ENCODE data around the gene HECTD4.
"Not testable (repeated sequence)": the region's sequence is repeated elsewhere in the genome, so short reads cannot be mapped to it uniquely, and the experiment has no call there.

HECTD4 gene

GRCh38 chr12:112406519-112407488 lies 24.6 kb upstream of the HECTD4 start:
- DNase-seq (ENCODE audit: low read depth in 1 of 2, low spot score in 1 of 2), result no peak

GRCh38 chr12:112401903-112402498 lies 19.8 kb upstream of the HECTD4 start:
- no peak for DNase-seq (ENCODE audit: low read depth in 1 of 2, low spot score in 1 of 2)

- no peak for DNase-seq (ENCODE audit: low read depth in 1 of 2, low spot score in 1 of 2)
These were observed 18.8 kb upstream of the HECTD4 start for GRCh38 chr12:112401054-112401453.

- DNase-seq (ENCODE audit: low read depth in 1 of 2, low spot score in 1 of 2), result no peak
These were observed 11.1 kb upstream of the HECTD4 start for GRCh38 chr12:112393328-112393727.

- DNase-seq (ENCODE audit: low read depth in 1 of 2, low spot score in 1 of 2), result not testable (repeated sequence)
These were observed 7.9 kb upstream of the HECTD4 start for GRCh38 chr12:112389922-112390654.

- DNase-seq (ENCODE audit: low read depth in 1 of 2, low spot score in 1 of 2), result no peak
These were observed 7.0 kb upstream of the HECTD4 start for GRCh38 chr12:112389228-112389627.

GRCh38 chr12:112386726-112387125 lies 4.5 kb upstream of the HECTD4 start:
- no peak for DNase-seq (ENCODE audit: low read depth in 1 of 2, low spot score in 1 of 2)

- DNase-seq (ENCODE audit: low read depth in 1 of 2, low spot score in 1 of 2), result no peak
These were observed 635 bp upstream of the HECTD4 start for GRCh38 chr12:112382866-112383265.

GRCh38 chr12:112381406-112381882 lies 787 bp downstream of the HECTD4 start:
- peak in 1 of 2 donors; percentile 5 for DNase-seq (ENCODE audit: low read depth in 1 of 2, low spot score in 1 of 2)

- no peak for DNase-seq (ENCODE audit: low read depth in 1 of 2, low spot score in 1 of 2)
These were observed 1.4 kb downstream of the HECTD4 start for GRCh38 chr12:112380663-112381405.

GRCh38 chr12:112375105-112375504 lies 7.1 kb downstream of the HECTD4 start:
- no peak for DNase-seq (ENCODE audit: low read depth in 1 of 2, low spot score in 1 of 2)

- no peak for DNase-seq (ENCODE audit: low read depth in 1 of 2, low spot score in 1 of 2)
These were observed 8.0 kb downstream of the HECTD4 start for GRCh38 chr12:112374166-112374740.

- DNase-seq (ENCODE audit: low read depth in 1 of 2, low spot score in 1 of 2), result no peak
These were observed 11.2 kb downstream of the HECTD4 start for GRCh38 chr12:112370868-112371510.

- no peak for DNase-seq (ENCODE audit: low read depth in 1 of 2, low spot score in 1 of 2)
These were observed 12.0 kb downstream of the HECTD4 start for GRCh38 chr12:112370199-112370598.

- no peak for DNase-seq (ENCODE audit: low read depth in 1 of 2, low spot score in 1 of 2)
These were observed 13.4 kb downstream of the HECTD4 start for GRCh38 chr12:112368856-112369255.

GRCh38 chr12:112367965-112368364 lies 14.3 kb downstream of the HECTD4 start:
- no peak for DNase-seq (ENCODE audit: low read depth in 1 of 2, low spot score in 1 of 2)

GRCh38 chr12:112362310-112362709 lies 19.9 kb downstream of the HECTD4 start:
- DNase-seq (ENCODE audit: low read depth in 1 of 2, low spot score in 1 of 2), result no peak

- no peak for DNase-seq (ENCODE audit: low read depth in 1 of 2, low spot score in 1 of 2)
These were observed 21.0 kb downstream of the HECTD4 start for GRCh38 chr12:112361271-112361670.

GRCh38 chr12:112359290-112359689 lies 22.9 kb downstream of the HECTD4 start:
- DNase-seq (ENCODE audit: low read depth in 1 of 2, low spot score in 1 of 2), result no peak

- no peak for DNase-seq (ENCODE audit: low read depth in 1 of 2, low spot score in 1 of 2)
These were observed 25.0 kb downstream of the HECTD4 start for GRCh38 chr12:112357214-112357613.
